HepG2 (cell line): Measurements from ENCODE around the gene TNFAIP3. TPM values are rescaled to one million over a fixed set of nuclear protein-coding genes. Genes with fewer than 3 reads are reported as not detected.
A peak's percentile ranks its signal among the peaks of the same experiment; 100 is the strongest.

Source experiments
- CEBPG ChIP-seq: IDR thresholded peaks from 2 replicates; pipeline ENCODE4 v1.6.1; 2016
- IRF2 ChIP-seq: IDR thresholded peaks from 2 replicates; pipeline ENCODE4 v1.6.1; 2018; ENCODE audit warnings: missing genetic modification reagents, missing compliant biosample characterization
- MED1 ChIP-seq: sonication (generic); formaldehyde crosslinking; IDR thresholded peaks from 2 replicates; pipeline ENCODE4 v1.4.0; 2020; ENCODE audit warnings: missing genetic modification reagents
- MEIS2 ChIP-seq: sonication (generic); formaldehyde crosslinking; IDR thresholded peaks from 2 replicates; pipeline ENCODE4 v1.9.0; 2021; ENCODE audit warnings: mild to moderate bottlenecking, missing genetic modification reagents
- NFIC ChIP-seq: IDR thresholded peaks from 2 replicates; pipeline ENCODE4 v1.6.1; 2012; ENCODE audit warnings: mild to moderate bottlenecking, low read length, inconsistent platforms
- NFYB ChIP-seq: sonication (generic); formaldehyde crosslinking; IDR thresholded peaks from 2 replicates; pipeline ENCODE4 v1.4.0; 2020; ENCODE audit warnings: missing genetic modification reagents
- PLRG1 ChIP-seq: fragments of 450-650 bp; conservative IDR thresholded peaks from 2 replicates; pipeline ENCODE4 v1.6.1; 2016
- RBAK ChIP-seq: sonication (generic); formaldehyde crosslinking; IDR thresholded peaks from 2 replicates; pipeline ENCODE4 v1.5.1; 2020; ENCODE audit warnings: mild to moderate bottlenecking, missing genetic modification reagents
- RELA ChIP-seq: sonication (generic); formaldehyde crosslinking; IDR thresholded peaks from 2 replicates; pipeline ENCODE4 v1.4.0; 2020; ENCODE audit warnings: missing genetic modification reagents
- SMC3 ChIP-seq: IDR thresholded peaks from 2 replicates; pipeline ENCODE4 v1.6.1; 2011; ENCODE audit warnings: low read length, improper control_type of control experiment
- STAG1 ChIP-seq: sonication (generic); formaldehyde crosslinking; IDR thresholded peaks from 2 replicates; pipeline ENCODE4 v1.4.0; 2020; ENCODE audit warnings: missing genetic modification reagents
- ZKSCAN1 ChIP-seq: fragments of 150-350 bp; IDR thresholded peaks from 2 replicates; pipeline ENCODE4 v1.6.1; 2014; ENCODE audit warnings: low read length
- ZNF24 ChIP-seq: fragments of 450-650 bp; IDR thresholded peaks from 2 replicates; pipeline ENCODE4 v1.6.1; 2017; ENCODE audit warnings: antibody characterized with exemption, mild to moderate bottlenecking
- ZNF644 ChIP-seq: IDR thresholded peaks from 2 replicates; pipeline ENCODE4 v1.6.1; 2016; ENCODE audit warnings: low read depth
- polyA plus RNA-seq, 8 experiments: library from polyadenylated mRNA; depleted of rRNA in 3 of 8; stranded (reverse) in 7 of 8; unstranded in 1 of 8; fragments of >200 nt; fragmentation: Illumina TruSeq in 4 of 8; extraction: Trizol in 4 of 8; gene quantifications; 2 replicates each; pipeline versions ENCODE4 v1.2.1 to v1.2.3, GENCODE V29; 2011 to 2016; ENCODE audit warnings: low read depth in 4 of 8, missing spikeins in 1 of 8, mixed read lengths in 1 of 8; ENCODE audit not compliant: insufficient read depth in 1 of 8
- total RNA-seq, 5 experiments: library from RNA; depleted of rRNA; stranded (reverse); fragments of >200 nt; fragmentation: Illumina TruSeq; extraction: Trizol; gene quantifications; 2 replicates each; pipeline ENCODE4 v1.2.3, GENCODE V29; 2016; ENCODE audit warnings: low read depth in 1 of 5
- TF ChIP-seq, protein P1 (sequence below): sonication (generic); formaldehyde crosslinking; IDR thresholded peaks from 2 replicates; pipeline ENCODE4 v1.5.0; 2020; ENCODE audit warnings: missing genetic modification reagents, mild to moderate bottlenecking, borderline replicate concordance
- TF ChIP-seq, protein P2 (sequence below): sonication (generic); formaldehyde crosslinking; IDR thresholded peaks from 2 replicates; pipeline ENCODE4 v1.8.1; 2023; ENCODE audit warnings: mild to moderate bottlenecking, inconsistent platforms, moderate library complexity, missing genetic modification reagents, borderline replicate concordance
- TF ChIP-seq, protein P3 (sequence below): sonication (generic); formaldehyde crosslinking; IDR thresholded peaks from 2 replicates; pipeline ENCODE4 v1.4.0; 2020; ENCODE audit warnings: mild to moderate bottlenecking, missing genetic modification reagents
- TF ChIP-seq, protein P4 (sequence below): IDR thresholded peaks from 2 replicates; pipeline ENCODE4 v1.6.1; 2016; ENCODE audit warnings: missing compliant biosample characterization, missing genetic modification reagents, borderline replicate concordance
- TF ChIP-seq, protein P5 (sequence below): sonication (generic); formaldehyde crosslinking; IDR thresholded peaks from 2 replicates; pipeline ENCODE4 v1.4.0; 2020; ENCODE audit warnings: low read depth, missing genetic modification reagents

The TNFAIP3 gene
- total and polyA plus RNA-seq, 2 of the 13 experiments (the other 11 are each of a cell fraction or from before 2014, with no cell fraction given) = 28.2 to 47.1 TPM

DNA sequence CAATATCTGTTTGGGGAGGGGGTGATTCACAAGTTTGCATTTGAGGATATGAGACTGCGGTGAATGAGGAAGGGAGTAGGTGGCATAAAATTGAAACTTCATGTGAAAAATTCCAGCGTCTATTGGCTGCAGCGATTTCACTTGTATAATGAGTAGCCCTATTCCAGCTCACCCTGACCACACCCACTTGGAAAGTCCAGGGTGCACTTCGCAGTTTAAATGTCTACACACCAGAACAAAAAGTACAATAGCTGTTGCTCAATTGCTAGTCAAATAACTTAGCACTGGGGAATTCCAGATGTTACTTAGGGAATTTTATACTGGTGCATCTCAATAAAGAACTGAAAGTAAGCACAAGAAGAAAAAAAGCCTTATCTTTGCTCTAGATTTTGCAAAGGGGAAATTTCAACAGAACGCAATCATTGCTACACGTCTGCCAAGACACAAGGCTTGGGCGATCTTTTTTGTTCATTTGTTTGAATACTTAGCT lies 6.3 kb downstream of the TNFAIP3 start (continued):
- TF ChIP-seq, protein P1, sequence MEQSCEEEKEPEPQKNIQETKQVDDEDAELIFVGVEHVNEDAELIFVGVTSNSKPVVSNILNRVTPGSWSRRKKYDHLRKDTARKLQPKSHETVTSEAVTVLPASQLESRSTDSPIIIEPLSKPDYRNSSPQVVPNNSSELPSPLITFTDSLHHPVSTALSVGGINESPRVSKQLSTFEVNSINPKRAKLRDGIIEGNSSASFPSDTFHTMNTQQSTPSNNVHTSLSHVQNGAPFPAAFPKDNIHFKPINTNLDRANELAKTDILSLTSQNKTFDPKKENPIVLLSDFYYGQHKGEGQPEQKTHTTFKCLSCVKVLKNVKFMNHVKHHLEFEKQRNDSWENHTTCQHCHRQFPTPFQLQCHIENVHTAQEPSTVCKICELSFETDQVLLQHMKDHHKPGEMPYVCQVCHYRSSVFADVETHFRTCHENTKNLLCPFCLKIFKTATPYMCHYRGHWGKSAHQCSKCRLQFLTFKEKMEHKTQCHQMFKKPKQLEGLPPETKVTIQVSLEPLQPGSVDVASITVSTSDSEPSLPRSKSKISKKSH (CRISPR knock-in tag) = no peak
- peak; percentile 73; the same call in 1 of the 2 replicates for TF ChIP-seq ZNF644
- TF ChIP-seq MEIS2 (CRISPR knock-in tag) = 0 out of 2 replicates have a peak, but pooled peaks have one; percentile 31
- peak; percentile 72; the same call in 1 of the 2 replicates for TF ChIP-seq ZNF24
- TF ChIP-seq IRF2 (CRISPR knock-in tag) = peak; percentile 89
- TF ChIP-seq STAG1 (CRISPR knock-in tag) = peak; percentile 21
- peak; percentile 58; the same call in 1 of the 2 replicates for TF ChIP-seq NFIC
- TF ChIP-seq MED1 = peak; percentile 88
- TF ChIP-seq, protein P2, sequence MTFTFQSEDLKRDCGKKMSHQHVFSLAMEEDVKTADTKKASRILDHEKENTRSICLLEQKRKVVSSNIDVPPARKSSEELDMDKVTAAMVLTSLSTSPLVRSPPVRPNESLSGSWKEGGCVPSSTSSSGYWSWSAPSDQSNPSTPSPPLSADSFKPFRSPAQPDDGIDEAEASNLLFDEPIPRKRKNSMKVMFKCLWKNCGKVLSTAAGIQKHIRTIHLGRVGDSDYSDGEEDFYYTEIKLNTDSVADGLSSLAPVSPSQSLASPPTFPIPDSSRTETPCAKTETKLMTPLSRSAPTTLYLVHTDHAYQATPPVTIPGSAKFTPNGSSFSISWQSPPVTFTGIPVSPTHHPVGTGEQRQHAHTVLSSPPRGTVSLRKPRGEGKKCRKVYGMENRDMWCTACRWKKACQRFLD (CRISPR knock-in tag) = no peak
- peak; percentile 98 for TF ChIP-seq CEBPG (CRISPR knock-in tag)
- TF ChIP-seq RBAK (CRISPR knock-in tag) = no peak
- TF ChIP-seq, protein P3, sequence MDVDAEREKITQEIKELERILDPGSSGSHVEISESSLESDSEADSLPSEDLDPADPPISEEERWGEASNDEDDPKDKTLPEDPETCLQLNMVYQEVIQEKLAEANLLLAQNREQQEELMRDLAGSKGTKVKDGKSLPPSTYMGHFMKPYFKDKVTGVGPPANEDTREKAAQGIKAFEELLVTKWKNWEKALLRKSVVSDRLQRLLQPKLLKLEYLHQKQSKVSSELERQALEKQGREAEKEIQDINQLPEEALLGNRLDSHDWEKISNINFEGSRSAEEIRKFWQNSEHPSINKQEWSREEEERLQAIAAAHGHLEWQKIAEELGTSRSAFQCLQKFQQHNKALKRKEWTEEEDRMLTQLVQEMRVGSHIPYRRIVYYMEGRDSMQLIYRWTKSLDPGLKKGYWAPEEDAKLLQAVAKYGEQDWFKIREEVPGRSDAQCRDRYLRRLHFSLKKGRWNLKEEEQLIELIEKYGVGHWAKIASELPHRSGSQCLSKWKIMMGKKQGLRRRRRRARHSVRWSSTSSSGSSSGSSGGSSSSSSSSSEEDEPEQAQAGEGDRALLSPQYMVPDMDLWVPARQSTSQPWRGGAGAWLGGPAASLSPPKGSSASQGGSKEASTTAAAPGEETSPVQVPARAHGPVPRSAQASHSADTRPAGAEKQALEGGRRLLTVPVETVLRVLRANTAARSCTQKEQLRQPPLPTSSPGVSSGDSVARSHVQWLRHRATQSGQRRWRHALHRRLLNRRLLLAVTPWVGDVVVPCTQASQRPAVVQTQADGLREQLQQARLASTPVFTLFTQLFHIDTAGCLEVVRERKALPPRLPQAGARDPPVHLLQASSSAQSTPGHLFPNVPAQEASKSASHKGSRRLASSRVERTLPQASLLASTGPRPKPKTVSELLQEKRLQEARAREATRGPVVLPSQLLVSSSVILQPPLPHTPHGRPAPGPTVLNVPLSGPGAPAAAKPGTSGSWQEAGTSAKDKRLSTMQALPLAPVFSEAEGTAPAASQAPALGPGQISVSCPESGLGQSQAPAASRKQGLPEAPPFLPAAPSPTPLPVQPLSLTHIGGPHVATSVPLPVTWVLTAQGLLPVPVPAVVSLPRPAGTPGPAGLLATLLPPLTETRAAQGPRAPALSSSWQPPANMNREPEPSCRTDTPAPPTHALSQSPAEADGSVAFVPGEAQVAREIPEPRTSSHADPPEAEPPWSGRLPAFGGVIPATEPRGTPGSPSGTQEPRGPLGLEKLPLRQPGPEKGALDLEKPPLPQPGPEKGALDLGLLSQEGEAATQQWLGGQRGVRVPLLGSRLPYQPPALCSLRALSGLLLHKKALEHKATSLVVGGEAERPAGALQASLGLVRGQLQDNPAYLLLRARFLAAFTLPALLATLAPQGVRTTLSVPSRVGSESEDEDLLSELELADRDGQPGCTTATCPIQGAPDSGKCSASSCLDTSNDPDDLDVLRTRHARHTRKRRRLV = no peak
- peak; percentile 8; the same call in 1 of the 2 replicates for TF ChIP-seq SMC3
- TF ChIP-seq, protein P4, sequence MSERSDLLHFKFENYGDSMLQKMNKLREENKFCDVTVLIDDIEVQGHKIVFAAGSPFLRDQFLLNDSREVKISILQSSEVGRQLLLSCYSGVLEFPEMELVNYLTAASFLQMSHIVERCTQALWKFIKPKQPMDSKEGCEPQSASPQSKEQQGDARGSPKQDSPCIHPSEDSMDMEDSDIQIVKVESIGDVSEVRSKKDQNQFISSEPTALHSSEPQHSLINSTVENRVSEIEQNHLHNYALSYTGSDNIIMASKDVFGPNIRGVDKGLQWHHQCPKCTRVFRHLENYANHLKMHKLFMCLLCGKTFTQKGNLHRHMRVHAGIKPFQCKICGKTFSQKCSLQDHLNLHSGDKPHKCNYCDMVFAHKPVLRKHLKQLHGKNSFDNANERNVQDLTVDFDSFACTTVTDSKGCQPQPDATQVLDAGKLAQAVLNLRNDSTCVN (CRISPR knock-in tag) = no peak
- TF ChIP-seq, protein P5, sequence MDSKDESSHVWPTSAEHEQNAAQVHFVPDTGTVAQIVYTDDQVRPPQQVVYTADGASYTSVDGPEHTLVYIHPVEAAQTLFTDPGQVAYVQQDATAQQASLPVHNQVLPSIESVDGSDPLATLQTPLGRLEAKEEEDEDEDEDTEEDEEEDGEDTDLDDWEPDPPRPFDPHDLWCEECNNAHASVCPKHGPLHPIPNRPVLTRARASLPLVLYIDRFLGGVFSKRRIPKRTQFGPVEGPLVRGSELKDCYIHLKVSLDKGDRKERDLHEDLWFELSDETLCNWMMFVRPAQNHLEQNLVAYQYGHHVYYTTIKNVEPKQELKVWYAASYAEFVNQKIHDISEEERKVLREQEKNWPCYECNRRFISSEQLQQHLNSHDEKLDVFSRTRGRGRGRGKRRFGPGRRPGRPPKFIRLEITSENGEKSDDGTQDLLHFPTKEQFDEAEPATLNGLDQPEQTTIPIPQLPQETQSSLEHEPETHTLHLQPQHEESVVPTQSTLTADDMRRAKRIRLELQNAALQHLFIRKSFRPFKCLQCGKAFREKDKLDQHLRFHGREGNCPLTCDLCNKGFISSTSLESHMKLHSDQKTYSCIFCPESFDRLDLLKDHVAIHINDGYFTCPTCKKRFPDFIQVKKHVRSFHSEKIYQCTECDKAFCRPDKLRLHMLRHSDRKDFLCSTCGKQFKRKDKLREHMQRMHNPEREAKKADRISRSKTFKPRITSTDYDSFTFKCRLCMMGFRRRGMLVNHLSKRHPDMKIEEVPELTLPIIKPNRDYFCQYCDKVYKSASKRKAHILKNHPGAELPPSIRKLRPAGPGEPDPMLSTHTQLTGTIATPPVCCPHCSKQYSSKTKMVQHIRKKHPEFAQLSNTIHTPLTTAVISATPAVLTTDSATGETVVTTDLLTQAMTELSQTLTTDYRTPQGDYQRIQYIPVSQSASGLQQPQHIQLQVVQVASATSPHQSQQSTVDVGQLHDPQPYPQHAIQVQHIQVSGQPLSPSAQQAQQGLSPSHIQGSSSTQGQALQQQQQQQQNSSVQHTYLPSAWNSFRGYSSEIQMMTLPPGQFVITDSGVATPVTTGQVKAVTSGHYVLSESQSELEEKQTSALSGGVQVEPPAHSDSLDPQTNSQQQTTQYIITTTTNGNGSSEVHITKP (CRISPR knock-in tag) = no peak
- TF ChIP-seq PLRG1 = no peak
- no peak for TF ChIP-seq ZKSCAN1
- TF ChIP-seq RELA (CRISPR knock-in tag) = peak; percentile 98; the same call in 1 of the 2 replicates
- peak; percentile 35; the same call in 1 of the 2 replicates for TF ChIP-seq NFYB (CRISPR knock-in tag)
